Stimulated activated CD8-positive, alpha-beta memory T cell treated with anti-CD3 and anti-CD28 coated beads, Interleukin-12 subunit alpha, Interleukin-12 subunit beta, amount 100 ng/mL, for 24 hours (primary cell): ENCODE results near the gene IL3RA.
"Not testable (repeated sequence)": the region's sequence is repeated elsewhere in the genome, so short reads cannot be mapped to it uniquely, and the experiment has no call there.

Experiments
- DNase-seq: peaks from one replicate; pipeline ENCODE4 v3.0.0-alpha.2; 2020; ENCODE audit errors: extremely low read depth

IL3RA gene

DNA sequence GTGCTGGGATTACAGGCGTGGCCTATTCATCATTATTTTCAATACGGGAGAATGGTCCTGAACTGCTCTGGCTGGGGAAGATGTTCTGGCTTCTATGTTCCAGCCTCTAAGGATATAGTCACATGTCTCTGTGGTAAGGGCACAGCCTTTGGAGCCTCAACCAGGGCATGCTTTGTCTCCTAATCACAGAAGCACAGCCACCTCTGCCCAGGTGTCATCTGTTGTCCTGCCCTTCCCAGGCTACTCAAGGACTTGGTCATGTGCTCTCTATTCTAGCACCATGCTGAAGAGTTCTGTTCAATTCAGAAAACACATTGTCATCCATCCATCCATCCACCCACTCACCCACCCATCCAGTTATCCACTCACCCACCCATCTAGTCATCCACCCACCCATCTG lies 86.6 kb downstream of the IL3RA start:
- DNase-seq, result no peak

DNA sequence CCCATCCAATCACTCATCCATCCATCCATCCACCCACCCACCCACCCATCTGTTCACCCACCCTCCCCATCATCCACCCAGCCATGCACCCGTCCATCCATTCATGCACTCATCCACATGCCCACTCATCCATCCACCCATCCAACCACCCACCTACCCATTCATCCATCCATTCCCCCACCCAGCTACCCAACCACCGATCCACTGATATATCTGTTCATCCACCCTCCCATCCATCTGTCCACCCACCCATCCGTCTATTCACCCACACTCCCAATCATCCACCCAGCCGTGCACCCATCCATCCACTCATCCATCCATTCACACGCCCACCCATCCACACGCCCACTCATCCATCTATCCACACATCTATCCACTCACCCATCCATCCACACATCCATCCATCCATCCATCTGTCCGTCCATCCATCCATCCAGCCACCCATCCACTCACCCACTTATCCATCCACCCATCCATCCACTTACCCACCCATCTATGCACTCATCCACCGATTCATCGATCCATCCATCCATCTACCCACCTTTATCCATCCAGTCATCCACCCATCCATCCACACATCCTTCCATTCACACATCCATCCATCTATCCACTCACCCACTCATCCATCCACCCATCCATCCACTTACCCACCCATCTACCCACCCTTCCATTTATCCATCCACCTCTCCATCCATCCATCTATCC lies 87.7 kb downstream of the IL3RA start:
- no peak for DNase-seq

DNA sequence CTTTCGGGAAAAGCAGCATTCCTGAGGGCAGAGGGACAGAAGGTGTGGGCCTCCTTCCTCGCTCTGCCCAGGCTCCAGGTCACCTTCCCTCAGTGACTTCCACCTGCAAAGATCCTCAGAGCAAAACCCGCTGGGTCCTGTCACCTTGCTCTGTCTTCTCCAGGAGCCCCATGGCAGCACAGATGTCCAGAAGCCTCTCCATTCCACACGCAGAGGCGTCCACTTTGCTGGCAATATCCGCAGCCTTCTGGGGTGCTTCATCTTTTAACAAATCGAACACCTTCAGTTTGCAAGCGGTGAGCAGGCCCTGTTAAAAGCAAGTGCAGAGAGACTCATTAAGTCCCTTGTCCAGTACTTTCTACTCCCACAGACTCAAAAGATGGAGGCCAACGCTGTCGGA lies 88.8 kb downstream of the IL3RA start:
- DNase-seq, result no peak

DNA sequence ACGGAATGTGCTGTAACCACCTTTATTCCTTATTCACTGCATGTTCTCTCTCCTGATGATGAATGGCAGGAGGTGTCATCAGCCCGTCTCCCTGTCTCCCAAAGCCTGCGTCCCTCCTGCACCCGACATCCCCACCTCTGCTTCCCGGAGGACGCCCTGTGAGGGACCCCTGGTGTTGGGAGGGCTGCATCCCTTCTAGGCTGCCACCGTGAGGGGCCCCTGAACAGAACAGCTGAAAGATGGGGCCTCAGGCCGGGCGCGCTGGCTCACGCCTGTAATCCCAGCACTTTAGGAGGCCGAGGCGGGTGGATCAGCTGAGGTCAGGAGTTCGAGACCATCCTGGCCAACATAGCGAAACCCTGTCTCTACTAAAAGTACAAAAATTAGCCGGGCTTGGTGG lies 89.7 kb downstream of the IL3RA start:
- DNase-seq, result not testable (repeated sequence)

DNA sequence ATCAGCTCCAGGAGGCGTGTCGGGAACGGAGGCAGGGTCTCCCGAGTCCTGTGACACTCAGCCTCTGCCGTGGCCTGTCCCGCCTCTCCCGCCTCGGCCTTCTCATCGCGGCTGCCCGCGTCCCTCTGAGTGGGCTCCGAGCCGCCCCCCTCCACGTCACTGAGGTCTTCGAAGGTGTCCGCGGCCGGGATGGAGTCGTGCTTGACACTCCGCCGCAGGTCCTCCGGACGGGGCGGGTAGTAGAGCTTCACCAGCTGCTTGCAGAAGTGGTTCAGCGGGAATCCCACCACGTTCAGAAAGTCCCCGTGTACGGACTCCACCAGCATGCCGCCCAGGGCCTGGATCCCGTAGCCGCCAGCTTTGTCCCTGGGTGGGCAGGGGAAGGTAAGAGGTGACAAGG lies 91.2 kb downstream of the IL3RA start:
- no peak for DNase-seq

DNA sequence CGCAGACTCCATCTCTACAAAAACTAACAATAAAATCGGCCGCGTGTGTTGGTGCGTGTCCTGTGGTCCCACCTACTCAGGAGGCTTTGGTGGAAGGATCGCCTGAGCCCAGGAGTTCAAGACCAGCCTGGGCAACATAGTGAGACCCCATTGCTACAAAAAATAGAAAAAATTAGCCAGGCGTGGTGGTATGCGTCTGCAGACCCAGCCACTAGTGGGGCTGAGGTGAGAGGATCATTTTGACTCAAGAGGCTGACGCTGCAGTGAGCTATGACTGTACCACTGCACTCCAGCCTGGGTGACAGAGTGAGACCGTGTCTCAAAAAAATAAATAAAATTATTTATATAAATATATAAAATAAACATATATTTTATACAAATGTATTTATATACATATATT lies 93.9 kb downstream of the IL3RA start:
- DNase-seq, result no peak
